GM12878 (cell line): ENCODE measurements around the gene CNGB1.

ENCODE experiments used
- CHD1 ChIP-seq: IDR thresholded peaks from 2 replicates; pipeline ENCODE4 v1.6.1; 2012; ENCODE audit warnings: low read depth, low read length, improper control_type of control experiment
- HDAC2 ChIP-seq: fragments of 200-600 bp; sonication (generic); IDR thresholded peaks from 2 replicates; pipeline ENCODE4 v1.6.1; 2017
- HDAC6 ChIP-seq: fragments of 200-600 bp; sonication (generic); IDR thresholded peaks from one replicate; pipeline ENCODE4 v1.8.0; 2017; ENCODE audit warnings: antibody characterized with exemption; ENCODE audit not compliant: unreplicated experiment
- IKZF2 ChIP-seq, 2 experiments: fragments of 450-650 bp; IDR thresholded peaks; 2 replicates each; pipeline ENCODE4 v1.6.1; 2017; ENCODE audit warnings: mild to moderate bottlenecking in 2 of 2, moderate library complexity in 2 of 2
- NFIC ChIP-seq: IDR thresholded peaks from 2 replicates; pipeline ENCODE4 v1.6.1; 2012; ENCODE audit warnings: low read depth, mild to moderate bottlenecking, inconsistent platforms, low read length, moderate library complexity
- NRF1 ChIP-seq: conservative IDR thresholded peaks from 2 replicates; pipeline ENCODE4 v1.6.1; 2011; ENCODE audit warnings: mild to moderate bottlenecking, low read depth, low read length, improper control_type of control experiment
- POLR2AphosphoS5 ChIP-seq: IDR thresholded peaks from 2 replicates; pipeline ENCODE4 v1.6.1; 2011; ENCODE audit warnings: mild to moderate bottlenecking, low read length, inconsistent platforms
- TAF1 ChIP-seq: IDR thresholded peaks from 2 replicates; pipeline ENCODE4 v1.6.1; 2011; ENCODE audit warnings: mild to moderate bottlenecking, low read depth, low read length, borderline replicate concordance
- TF ChIP-seq, protein P1 (sequence below): IDR thresholded peaks from 2 replicates; pipeline ENCODE4 v1.6.1; 2012; ENCODE audit warnings: low read length, inconsistent platforms
- TF ChIP-seq, protein P2 (sequence below), 3 experiments: IDR thresholded peaks in 2 of 3; conservative IDR thresholded peaks in 1 of 3; 2 replicates each; pipeline ENCODE4 v1.5.1; 2011; ENCODE audit warnings: low read depth in 3 of 3, low read length in 3 of 3, mild to moderate bottlenecking in 3 of 3, control low read depth in 2 of 3, moderate library complexity in 2 of 3, inconsistent platforms in 1 of 3, mixed read lengths in 1 of 3; ENCODE audit not compliant: control insufficient read depth in 2 of 3, insufficient read depth in 1 of 3; ENCODE audit errors: extremely low read depth in 1 of 3
- TF ChIP-seq, protein P3 (sequence below): fragments of 450-650 bp; IDR thresholded peaks from 2 replicates; pipeline ENCODE4 v1.6.1; 2017; ENCODE audit warnings: mild to moderate bottlenecking

DNA sequence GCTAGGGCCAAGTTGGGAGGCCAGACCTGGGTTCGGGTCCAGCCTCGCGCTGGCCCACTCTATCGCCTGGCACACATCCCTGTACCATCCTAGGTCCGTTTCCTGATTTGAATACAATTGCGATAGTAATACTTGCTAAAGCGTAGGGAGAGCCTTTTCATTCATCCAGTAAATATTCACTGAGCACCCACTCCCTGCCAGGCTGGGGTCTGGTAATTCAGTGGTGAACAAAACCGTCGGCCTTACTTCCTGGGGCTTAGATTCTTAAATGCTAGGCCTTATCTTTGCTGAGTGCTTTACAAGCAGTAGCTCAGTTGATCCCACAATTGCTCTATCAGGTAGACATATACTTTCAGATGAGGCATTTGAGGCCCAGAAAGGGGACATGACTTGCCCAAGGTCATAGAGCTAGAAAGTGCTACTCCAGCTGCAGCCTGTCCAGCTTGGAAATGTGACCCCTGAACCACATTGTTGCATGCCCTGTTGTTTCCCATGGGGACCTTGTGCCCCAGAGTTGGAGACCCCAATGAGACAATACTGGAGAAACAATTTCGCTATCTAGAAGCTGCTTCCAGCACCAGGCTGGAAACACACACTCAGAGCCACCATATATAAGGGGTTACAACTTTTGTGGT, 31.0 kb upstream of the CNGB1 start:
- no peak for TF ChIP-seq NFIC
- TF ChIP-seq, protein P1, sequence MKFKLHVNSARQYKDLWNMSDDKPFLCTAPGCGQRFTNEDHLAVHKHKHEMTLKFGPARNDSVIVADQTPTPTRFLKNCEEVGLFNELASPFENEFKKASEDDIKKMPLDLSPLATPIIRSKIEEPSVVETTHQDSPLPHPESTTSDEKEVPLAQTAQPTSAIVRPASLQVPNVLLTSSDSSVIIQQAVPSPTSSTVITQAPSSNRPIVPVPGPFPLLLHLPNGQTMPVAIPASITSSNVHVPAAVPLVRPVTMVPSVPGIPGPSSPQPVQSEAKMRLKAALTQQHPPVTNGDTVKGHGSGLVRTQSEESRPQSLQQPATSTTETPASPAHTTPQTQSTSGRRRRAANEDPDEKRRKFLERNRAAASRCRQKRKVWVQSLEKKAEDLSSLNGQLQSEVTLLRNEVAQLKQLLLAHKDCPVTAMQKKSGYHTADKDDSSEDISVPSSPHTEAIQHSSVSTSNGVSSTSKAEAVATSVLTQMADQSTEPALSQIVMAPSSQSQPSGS: no peak
- TF ChIP-seq, protein P2, sequence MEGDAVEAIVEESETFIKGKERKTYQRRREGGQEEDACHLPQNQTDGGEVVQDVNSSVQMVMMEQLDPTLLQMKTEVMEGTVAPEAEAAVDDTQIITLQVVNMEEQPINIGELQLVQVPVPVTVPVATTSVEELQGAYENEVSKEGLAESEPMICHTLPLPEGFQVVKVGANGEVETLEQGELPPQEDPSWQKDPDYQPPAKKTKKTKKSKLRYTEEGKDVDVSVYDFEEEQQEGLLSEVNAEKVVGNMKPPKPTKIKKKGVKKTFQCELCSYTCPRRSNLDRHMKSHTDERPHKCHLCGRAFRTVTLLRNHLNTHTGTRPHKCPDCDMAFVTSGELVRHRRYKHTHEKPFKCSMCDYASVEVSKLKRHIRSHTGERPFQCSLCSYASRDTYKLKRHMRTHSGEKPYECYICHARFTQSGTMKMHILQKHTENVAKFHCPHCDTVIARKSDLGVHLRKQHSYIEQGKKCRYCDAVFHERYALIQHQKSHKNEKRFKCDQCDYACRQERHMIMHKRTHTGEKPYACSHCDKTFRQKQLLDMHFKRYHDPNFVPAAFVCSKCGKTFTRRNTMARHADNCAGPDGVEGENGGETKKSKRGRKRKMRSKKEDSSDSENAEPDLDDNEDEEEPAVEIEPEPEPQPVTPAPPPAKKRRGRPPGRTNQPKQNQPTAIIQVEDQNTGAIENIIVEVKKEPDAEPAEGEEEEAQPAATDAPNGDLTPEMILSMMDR (IDR thresholded peaks at IDR 0.05 in 2 of 3, conservative IDR thresholded peaks at IDR 0.05 in 1 of 3; ENCODE audit: control insufficient read depth in 2 of 3, extremely low read depth in 1 of 3, insufficient read depth in 1 of 3, low read depth in 3 of 3, low read length in 3 of 3): no peak
- no peak for TF ChIP-seq POLR2AphosphoS5
- TF ChIP-seq HDAC6: no peak
- TF ChIP-seq, protein P3, sequence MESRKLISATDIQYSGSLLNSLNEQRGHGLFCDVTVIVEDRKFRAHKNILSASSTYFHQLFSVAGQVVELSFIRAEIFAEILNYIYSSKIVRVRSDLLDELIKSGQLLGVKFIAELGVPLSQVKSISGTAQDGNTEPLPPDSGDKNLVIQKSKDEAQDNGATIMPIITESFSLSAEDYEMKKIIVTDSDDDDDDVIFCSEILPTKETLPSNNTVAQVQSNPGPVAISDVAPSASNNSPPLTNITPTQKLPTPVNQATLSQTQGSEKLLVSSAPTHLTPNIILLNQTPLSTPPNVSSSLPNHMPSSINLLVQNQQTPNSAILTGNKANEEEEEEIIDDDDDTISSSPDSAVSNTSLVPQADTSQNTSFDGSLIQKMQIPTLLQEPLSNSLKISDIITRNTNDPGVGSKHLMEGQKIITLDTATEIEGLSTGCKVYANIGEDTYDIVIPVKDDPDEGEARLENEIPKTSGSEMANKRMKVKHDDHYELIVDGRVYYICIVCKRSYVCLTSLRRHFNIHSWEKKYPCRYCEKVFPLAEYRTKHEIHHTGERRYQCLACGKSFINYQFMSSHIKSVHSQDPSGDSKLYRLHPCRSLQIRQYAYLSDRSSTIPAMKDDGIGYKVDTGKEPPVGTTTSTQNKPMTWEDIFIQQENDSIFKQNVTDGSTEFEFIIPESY: no peak
- TF ChIP-seq NRF1: no peak
- TF ChIP-seq TAF1: no peak
- TF ChIP-seq CHD1: no peak
- TF ChIP-seq HDAC2: no peak
- TF ChIP-seq IKZF2 (IDR thresholded peaks at IDR 0.05): no peak
